ENCODE measurements around the gene FZD10.

DNA sequence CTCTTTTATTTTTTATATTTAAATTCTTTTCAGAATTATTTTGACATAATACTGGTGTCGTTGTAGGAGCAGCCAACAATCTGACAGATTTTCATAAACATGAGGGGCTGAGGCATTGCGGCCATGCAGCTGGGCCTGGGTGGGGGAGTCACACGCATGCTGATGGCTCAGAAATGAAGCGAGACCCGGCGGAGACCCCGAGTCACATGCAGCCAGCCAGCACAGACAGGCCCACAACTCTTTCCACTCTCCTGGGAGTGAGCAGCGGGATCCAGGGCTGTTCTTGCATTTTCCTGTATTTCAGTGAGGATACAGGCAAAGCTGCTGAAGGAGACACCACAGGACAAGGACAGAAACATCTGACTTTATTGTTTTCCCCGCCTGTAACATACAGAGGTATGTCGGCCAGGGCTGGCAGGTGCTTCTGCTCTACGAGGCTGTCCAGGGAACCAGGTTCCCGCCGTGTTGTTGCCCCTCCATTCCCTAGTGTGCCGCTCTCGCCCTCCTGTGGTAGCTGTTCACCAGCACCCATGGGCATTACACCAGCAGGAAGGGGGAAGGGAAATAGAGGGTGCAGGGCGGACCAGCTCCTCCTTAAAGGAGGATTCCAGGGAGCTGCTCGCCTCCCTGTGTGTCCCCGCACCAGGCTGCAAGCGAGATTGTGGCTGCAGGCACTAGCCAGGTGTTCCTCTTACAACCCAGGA, 30.5 kb downstream of the FZD10 start:
- TF ChIP-seq, protein P1, sequence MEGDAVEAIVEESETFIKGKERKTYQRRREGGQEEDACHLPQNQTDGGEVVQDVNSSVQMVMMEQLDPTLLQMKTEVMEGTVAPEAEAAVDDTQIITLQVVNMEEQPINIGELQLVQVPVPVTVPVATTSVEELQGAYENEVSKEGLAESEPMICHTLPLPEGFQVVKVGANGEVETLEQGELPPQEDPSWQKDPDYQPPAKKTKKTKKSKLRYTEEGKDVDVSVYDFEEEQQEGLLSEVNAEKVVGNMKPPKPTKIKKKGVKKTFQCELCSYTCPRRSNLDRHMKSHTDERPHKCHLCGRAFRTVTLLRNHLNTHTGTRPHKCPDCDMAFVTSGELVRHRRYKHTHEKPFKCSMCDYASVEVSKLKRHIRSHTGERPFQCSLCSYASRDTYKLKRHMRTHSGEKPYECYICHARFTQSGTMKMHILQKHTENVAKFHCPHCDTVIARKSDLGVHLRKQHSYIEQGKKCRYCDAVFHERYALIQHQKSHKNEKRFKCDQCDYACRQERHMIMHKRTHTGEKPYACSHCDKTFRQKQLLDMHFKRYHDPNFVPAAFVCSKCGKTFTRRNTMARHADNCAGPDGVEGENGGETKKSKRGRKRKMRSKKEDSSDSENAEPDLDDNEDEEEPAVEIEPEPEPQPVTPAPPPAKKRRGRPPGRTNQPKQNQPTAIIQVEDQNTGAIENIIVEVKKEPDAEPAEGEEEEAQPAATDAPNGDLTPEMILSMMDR (IDR thresholded peaks at IDR 0.05): no peak
- no peak for TF ChIP-seq POLR2A (IDR thresholded peaks at IDR 0.05)

Measured in right lobe of liver (tissue), 4 donors.